GM12801 (cell line): ENCODE results near the gene CPEB3.

Experiments used
- CTCF ChIP-seq: IDR thresholded peaks from one replicate; pipeline ENCODE4 v1.5.1; 2011; ENCODE audit warnings: control low read depth; ENCODE audit not compliant: insufficient read length; ENCODE audit errors: extremely low read depth

CPEB3 gene

GRCh38 chr10:92263396-92263795 lies 27.5 kb downstream of the CPEB3 start:
- no peak for TF ChIP-seq CTCF

- no peak for TF ChIP-seq CTCF
Measured at GRCh38 chr10:92248566-92248965, 42.3 kb downstream of the CPEB3 start.

- no peak for TF ChIP-seq CTCF
Measured at GRCh38 chr10:92244796-92245195, 46.1 kb downstream of the CPEB3 start.

GRCh38 chr10:92242910-92243671 lies 47.8 kb downstream of the CPEB3 start:
- no peak for TF ChIP-seq CTCF

GRCh38 chr10:92242380-92242779 lies 48.5 kb downstream of the CPEB3 start:
- no peak for TF ChIP-seq CTCF

GRCh38 chr10:92241501-92241900 lies 49.4 kb downstream of the CPEB3 start:
- TF ChIP-seq CTCF, result no peak

- no peak for TF ChIP-seq CTCF
Measured at GRCh38 chr10:92241158-92241500, 49.7 kb downstream of the CPEB3 start.
